Mesothelial cell of epicardium (in vitro differentiated cells): ENCODE measurements around the gene COL5A1. TPM values are rescaled to one million over a fixed set of nuclear protein-coding genes. Genes with fewer than 3 reads are reported as not detected.
"Not testable (repeated sequence)": the region's sequence is repeated elsewhere in the genome, so short reads cannot be mapped to it uniquely, and the experiment has no call there.

Source experiments
- DNase-seq, 2 experiments: peaks; one replicate each; pipeline ENCODE4 v3.0.0; 2021; ENCODE audit warnings: low spot score in 2 of 2; ENCODE audit not compliant: unreplicated experiment in 2 of 2
- H3K27ac Mint-ChIP-seq: 2 replicates; pipeline ENCODE4 v1.8.0; 2021; ENCODE audit warnings: mixed read lengths
- H3K27me3 Mint-ChIP-seq: 2 replicates; pipeline ENCODE4 v1.8.0; 2021; ENCODE audit warnings: low read depth, mixed read lengths
- H3K36me3 Mint-ChIP-seq: 2 replicates; pipeline ENCODE4 v1.8.0; 2021; ENCODE audit warnings: mixed read lengths
- H3K4me1 Mint-ChIP-seq: 2 replicates; pipeline ENCODE4 v1.8.0; 2021; ENCODE audit warnings: mixed read lengths
- H3K4me3 Mint-ChIP-seq: 2 replicates; pipeline ENCODE4 v1.8.0; 2021; ENCODE audit warnings: mild to moderate bottlenecking, moderate library complexity, mixed read lengths
- H3K9me3 Mint-ChIP-seq: 2 replicates; pipeline ENCODE4 v1.8.0; 2021; ENCODE audit warnings: mixed read lengths
- total RNA-seq: library from RNA; stranded (reverse); gene quantifications from 3 replicates; pipeline ENCODE4 v1.2.1, GENCODE V29; 2021
- TF ChIP-seq, protein P1 (sequence below): fragments of 200-600 bp; sonication (generic); IDR thresholded peaks from one replicate; pipeline ENCODE4 v1.5.0; 2021; ENCODE audit warnings: antibody characterized with exemption; ENCODE audit not compliant: unreplicated experiment

The COL5A1 gene
- total RNA-seq, 1 donor from 2014 or later = 605 TPM

DNA sequence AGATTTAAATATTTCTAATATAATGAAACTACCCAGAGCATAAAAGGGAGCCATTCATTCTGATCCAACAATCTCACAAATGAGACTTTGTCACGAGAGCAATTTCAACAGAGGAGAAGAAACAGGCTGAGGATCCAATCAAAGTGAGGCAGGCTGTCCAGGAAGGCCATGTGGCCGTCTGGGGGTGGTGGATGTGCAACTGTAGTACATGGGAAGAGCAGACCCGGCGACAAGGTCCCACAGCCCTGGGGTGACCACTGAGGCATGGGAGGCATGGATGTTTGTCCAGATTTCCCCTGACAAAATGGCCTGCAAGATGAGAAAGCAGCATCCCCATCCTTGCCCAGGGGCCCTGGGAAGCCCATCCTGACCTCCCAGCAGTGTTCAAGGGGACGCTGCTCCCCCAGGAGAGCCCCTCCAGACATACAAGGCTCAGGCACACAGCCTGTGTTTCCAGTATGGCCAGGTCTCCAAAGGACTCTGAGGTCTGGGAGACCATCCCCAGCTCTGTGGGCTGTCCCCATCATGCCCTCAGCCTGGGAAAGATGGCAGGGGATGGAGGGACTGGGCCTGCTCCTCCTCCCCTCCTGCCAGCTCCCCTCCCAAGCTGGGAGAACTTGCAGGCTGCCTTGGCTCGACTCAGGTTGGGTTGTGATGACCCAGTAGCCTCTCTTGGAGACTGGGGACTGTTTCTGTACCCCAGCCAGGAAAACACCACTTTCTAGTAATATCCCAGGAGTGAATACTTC lies 211.5 kb downstream of the COL5A1 start:
- H3K9me3 Mint-ChIP-seq = peaks cover 8% of the 10 kb centered on the region
- H3K4me3 Mint-ChIP-seq = no peak overlapping the region
- H3K36me3 Mint-ChIP-seq = no peaks in the 10 kb centered on the region
- H3K27ac Mint-ChIP-seq = no peak overlapping the region
- H3K27me3 Mint-ChIP-seq = no peaks in the 10 kb centered on the region
- H3K4me1 Mint-ChIP-seq = no peaks in the 10 kb centered on the region
- no peak for DNase-seq
- TF ChIP-seq, protein P1, sequence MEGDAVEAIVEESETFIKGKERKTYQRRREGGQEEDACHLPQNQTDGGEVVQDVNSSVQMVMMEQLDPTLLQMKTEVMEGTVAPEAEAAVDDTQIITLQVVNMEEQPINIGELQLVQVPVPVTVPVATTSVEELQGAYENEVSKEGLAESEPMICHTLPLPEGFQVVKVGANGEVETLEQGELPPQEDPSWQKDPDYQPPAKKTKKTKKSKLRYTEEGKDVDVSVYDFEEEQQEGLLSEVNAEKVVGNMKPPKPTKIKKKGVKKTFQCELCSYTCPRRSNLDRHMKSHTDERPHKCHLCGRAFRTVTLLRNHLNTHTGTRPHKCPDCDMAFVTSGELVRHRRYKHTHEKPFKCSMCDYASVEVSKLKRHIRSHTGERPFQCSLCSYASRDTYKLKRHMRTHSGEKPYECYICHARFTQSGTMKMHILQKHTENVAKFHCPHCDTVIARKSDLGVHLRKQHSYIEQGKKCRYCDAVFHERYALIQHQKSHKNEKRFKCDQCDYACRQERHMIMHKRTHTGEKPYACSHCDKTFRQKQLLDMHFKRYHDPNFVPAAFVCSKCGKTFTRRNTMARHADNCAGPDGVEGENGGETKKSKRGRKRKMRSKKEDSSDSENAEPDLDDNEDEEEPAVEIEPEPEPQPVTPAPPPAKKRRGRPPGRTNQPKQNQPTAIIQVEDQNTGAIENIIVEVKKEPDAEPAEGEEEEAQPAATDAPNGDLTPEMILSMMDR = no peak

DNA sequence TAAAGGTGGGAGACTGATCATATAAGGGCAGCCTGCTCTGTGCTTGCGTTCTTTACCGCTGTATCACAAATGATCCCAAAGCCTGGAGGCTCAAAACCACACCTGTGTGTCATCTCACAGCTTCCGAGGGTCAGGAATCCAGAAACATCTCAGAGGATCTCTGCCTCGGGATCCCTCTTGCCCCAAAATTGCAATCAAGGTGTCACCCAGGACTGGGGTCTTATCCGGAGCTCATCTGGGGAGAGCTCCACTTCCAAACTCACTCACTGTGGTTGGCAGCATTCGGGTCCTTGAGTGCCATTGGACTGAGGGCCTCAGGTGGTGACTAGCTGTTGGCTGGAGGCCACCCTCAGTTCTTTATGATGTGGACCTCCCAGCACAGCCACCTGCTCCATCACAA lies 212.3 kb downstream of the COL5A1 start:
- no peak overlapping the region for H3K27ac Mint-ChIP-seq
- no peaks in the 10 kb centered on the region for H3K27me3 Mint-ChIP-seq
- no peaks in the 10 kb centered on the region for H3K36me3 Mint-ChIP-seq

DNA sequence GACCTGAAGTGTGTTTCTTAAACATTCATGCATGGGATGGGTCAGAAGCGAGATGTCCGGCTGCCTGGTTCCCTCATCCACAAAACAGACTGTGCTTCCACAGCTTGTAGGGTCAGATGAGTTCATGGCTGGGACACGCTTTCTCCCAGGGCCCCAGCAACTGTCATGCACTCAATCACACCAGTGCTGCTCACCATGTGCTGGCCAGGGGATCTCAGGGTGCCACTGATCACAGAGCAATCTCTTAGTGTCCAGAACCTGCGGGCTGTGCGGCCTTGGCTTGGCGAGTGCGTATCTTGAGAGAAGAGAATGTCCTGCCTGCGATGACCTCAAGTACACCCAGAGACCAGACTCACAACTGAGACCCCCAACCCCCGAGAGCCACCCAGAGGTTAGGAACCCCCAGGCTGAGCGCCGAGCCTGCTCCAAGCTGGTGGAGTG lies 213.0 kb downstream of the COL5A1 start:
- no peaks in the 10 kb centered on the region for H3K36me3 Mint-ChIP-seq
- no peak overlapping the region for H3K27ac Mint-ChIP-seq
- TF ChIP-seq, protein P1 = no peak
- peak in 1 of 2 experiments; percentile 33 for DNase-seq
- H3K27me3 Mint-ChIP-seq = no peaks in the 10 kb centered on the region
- H3K4me3 Mint-ChIP-seq = no peak overlapping the region
- no peaks in the 10 kb centered on the region for H3K4me1 Mint-ChIP-seq
- H3K9me3 Mint-ChIP-seq = peaks cover 15% of the 10 kb centered on the region

More for the DNA sequence above, 212.3 kb downstream of the COL5A1 start:
- H3K4me3 Mint-ChIP-seq = no peak overlapping the region
- H3K9me3 Mint-ChIP-seq = peaks cover 13% of the 10 kb centered on the region
- H3K4me1 Mint-ChIP-seq = no peaks in the 10 kb centered on the region
- TF ChIP-seq, protein P1 = no peak
- no peak for DNase-seq

DNA sequence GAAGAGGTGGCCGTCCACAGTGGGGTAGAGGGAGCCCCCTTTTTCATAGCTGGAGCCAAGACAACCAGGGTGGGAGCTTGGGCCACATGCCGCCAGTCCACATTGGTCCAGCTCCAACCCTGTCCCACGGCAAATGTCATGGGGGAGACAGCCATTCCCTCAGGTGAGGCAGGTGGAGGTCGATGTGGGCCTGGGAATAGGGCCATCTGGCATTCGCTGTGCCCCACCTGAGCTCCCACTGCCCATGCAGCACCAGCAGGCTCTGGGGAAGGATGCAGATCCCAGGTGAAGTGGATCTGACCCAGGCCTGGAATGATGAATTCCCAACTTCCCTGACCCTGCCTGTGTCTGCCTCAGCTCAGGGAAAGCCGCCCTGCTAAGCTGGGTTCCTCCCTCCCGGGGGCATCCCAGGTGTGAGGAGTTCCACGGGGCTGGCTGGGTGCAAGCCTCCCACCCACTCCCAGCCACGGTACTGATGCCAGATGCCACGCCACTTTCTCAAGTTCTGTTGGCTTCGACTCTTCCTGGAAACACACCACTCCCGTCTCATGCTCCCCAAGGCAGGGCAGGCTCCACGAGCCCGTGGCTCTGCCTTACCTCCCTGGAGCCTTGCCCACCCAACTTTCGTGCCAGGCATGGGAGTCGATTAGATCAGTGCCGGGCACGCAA lies 213.8 kb downstream of the COL5A1 start:
- peak in 1 of 2 experiments; percentile 28 for DNase-seq
- peaks cover 20% of the 10 kb centered on the region for H3K9me3 Mint-ChIP-seq
- no peaks in the 10 kb centered on the region for H3K4me1 Mint-ChIP-seq
- no peaks in the 10 kb centered on the region for H3K27me3 Mint-ChIP-seq
- H3K27ac Mint-ChIP-seq = no peak overlapping the region
- H3K36me3 Mint-ChIP-seq = no peaks in the 10 kb centered on the region
- TF ChIP-seq, protein P1 = no peak
- no peak overlapping the region for H3K4me3 Mint-ChIP-seq

DNA sequence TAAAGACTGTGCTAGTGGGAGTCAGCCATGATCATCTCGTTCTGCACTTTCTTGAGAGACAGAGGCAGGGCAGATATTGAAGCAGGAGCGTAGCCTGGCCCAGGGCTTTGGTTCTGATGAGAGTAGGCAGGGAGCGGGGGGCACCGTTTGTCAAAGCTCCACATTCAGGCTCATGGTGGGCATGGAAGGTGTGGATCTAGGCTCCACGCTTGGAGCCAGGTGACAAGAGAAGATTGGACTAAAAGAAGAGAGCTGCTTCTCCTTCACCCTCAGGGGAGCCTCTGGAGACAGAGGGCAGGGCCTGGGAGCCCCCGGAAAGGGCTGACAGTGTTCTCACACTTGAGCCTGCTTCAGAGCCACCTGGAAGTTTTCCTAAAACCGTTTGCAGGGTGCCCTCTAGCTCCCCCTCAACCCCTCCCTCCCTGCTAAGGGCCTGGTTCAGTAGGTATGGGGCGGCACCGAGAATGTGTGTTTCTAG lies 214.3 kb downstream of the COL5A1 start:
- H3K36me3 Mint-ChIP-seq = peaks cover 2% of the 10 kb centered on the region
- no peaks in the 10 kb centered on the region for H3K27me3 Mint-ChIP-seq
- no peak overlapping the region for H3K27ac Mint-ChIP-seq
- no peak for DNase-seq
- no peak overlapping the region for H3K4me3 Mint-ChIP-seq
- TF ChIP-seq, protein P1 = no peak
- H3K9me3 Mint-ChIP-seq = peaks cover 25% of the 10 kb centered on the region
- H3K4me1 Mint-ChIP-seq = no peaks in the 10 kb centered on the region

DNA sequence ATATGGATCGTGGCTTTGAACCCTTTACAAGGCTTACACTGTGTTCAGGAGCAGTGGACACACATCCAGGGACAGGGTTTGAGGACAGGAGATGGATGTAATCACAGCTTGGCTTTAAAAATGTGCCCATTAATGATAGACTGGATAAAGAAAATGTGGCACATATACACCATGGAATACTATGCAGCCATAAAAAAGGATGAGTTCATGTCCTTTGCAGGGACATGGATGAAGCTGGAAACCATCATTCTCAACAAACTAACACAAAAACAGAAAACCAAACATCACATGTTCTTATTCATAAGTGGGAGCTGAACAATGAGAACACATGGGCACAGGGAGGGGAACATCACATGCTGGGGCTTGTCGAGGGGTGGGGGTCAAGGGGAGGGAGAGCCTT lies 215.8 kb downstream of the COL5A1 start:
- not testable (repeated sequence) for H3K27ac Mint-ChIP-seq, DNase-seq, H3K27me3 Mint-ChIP-seq, H3K4me3 Mint-ChIP-seq, H3K36me3 Mint-ChIP-seq, H3K4me1 Mint-ChIP-seq
- peaks cover 25% of the 10 kb centered on the region for H3K9me3 Mint-ChIP-seq
